Ovary (tissue), 3 donors: ENCODE measurements around the gene TCP11.

ENCODE experiments used
- CTCF ChIP-seq, 3 donors: fragments of 450-650 bp in 2 of 3; fragments of 200-600 bp in 1 of 3; IDR thresholded peaks; one replicate each; pipeline versions ENCODE4 v1.5.1 to v1.8.0; 2016 to 2022; ENCODE audit warnings: antibody characterized with exemption in 3 of 3, mild to moderate bottlenecking in 1 of 3
- EP300 ChIP-seq: sonication (generic); formaldehyde crosslinking; IDR thresholded peaks from one replicate; pipeline ENCODE4 v1.6.1; 2017; ENCODE audit warnings: antibody characterized with exemption
- POLR2A ChIP-seq: fragments of 450-650 bp; IDR thresholded peaks from one replicate; pipeline ENCODE4 v1.6.1; 2017; ENCODE audit warnings: antibody characterized with exemption, mild to moderate bottlenecking, moderate library complexity
- donor health status: DM: no; HTN: no; CAD: no.

DNA sequence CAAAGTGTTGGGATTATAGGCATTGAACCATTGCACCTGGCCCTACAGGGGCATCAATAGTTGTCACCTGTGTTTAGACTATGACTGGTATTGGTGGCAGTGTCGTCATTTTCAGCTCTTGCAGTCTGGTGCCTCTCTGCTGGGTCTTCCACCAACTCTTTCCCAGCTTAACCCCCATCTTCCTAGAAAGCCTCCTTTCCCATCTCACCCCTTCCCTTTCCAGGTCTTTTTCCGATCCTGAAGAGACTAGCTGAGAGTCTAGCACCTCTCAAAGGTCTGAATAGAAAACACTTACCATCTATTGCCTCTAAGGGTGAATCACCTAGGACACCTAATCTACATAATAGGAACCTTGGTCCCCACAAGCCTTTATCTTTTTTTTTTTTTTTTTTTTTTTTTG lies 71.0 kb downstream of the TCP11 start:
- TF ChIP-seq POLR2A (no peak), CTCF (IDR thresholded peaks at IDR 0.05) (no peak), EP300 (no peak)
